M059J (cell line): ENCODE results near the gene RAE1. TPM values are rescaled to one million over a fixed set of nuclear protein-coding genes. Genes with fewer than 3 reads are reported as not detected.

Source experiments
- DNase-seq: peaks from one replicate; pipeline ENCODE4 v3.0.0-alpha.2; 2012; ENCODE audit warnings: low read depth
- total RNA-seq: library from RNA; depleted of rRNA; stranded (reverse); fragments of >200 nt; shearing (Covaris generic); gene quantifications from 2 replicates; pipeline ENCODE4 v1.2.3, GENCODE V29; 2014

RAE1 gene
- total RNA-seq, 1 experiment from 2014 or later: 94.2 TPM

DNA sequence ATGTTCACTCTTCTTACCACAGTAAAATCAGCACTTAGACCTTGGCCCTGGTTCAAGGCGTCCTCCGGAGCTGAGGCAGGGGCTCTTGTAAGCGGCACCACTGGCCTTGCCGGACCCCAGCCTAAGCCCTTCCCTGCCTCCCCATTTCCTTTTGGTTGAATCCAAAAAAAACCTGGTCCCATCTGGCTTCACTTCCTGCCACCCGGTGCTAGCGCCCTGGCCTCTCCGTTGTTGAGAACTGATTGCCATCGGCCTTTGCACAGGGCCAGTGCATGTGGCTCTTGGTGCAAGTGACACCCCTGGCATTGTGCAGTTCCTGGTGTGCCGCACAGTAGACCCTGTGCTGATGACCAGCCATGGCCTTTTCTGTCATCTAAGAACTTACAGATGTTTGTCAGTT, 21.1 kb downstream of the RAE1 start:
- DNase-seq: no peak

DNA sequence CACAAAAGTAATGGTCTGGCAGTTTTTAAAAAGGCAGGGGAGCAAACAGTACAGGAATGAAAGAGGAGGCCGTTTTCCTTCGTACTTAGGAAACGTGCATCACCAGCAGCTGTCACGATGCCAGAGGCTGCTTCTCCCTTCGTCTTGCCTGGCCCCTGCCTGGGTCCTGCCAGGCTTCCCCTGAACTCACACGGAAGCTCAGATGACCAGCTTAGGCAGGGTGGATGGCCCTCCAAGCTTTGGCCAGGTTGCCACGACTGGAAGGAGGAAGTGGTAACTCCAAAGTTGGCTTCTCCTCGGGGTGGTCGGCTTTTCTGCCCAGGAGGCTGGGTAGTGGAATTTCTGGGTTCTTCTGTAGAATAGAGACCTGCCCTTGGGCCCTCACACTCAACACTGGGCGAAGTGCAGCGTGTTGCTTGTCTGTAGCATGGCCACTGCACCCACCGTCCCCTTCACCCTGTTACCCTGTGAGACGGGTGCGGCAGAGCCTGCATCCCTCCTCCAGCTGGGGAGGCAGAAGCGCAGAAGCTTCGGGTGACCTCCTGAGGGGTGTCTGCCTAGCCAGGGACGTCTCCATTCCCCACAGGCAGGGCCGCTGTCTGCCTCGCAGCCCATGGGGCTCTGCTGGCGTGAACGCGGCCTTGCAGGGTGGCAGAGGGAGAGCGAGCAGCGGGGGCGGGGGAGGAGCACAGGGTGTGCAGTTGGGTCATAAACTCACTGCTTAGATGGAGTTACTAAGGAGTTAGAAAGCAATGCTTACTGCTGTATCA, 21.7 kb downstream of the RAE1 start:
- DNase-seq: no peak

DNA sequence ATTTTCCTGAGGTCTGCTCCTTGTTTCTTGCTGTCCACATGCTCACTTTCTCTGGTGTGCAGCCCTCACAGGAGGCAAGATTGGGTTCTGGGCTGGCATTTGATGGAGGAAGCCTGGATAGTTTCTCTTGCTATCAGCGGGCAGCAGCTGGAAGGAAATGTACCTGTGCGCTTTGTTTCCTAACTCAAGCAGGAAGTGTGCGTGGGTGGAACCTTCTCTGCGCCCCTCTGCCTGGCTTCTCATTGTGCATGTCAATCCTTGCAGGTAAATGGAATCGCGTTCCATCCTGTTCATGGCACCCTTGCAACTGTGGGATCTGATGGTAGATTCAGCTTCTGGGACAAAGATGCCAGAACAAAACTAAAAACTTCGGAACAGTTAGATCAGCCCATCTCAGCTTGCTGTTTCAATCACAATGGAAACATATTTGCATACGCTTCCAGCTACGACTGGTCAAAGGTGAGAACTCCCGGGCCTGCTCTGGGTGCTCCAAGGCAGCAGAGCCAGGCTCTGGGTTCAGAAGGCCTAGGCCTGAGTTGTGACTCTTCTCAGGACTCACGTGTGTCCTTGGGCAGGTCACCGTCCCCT, 23.4 kb downstream of the RAE1 start:
- DNase-seq: no peak

DNA sequence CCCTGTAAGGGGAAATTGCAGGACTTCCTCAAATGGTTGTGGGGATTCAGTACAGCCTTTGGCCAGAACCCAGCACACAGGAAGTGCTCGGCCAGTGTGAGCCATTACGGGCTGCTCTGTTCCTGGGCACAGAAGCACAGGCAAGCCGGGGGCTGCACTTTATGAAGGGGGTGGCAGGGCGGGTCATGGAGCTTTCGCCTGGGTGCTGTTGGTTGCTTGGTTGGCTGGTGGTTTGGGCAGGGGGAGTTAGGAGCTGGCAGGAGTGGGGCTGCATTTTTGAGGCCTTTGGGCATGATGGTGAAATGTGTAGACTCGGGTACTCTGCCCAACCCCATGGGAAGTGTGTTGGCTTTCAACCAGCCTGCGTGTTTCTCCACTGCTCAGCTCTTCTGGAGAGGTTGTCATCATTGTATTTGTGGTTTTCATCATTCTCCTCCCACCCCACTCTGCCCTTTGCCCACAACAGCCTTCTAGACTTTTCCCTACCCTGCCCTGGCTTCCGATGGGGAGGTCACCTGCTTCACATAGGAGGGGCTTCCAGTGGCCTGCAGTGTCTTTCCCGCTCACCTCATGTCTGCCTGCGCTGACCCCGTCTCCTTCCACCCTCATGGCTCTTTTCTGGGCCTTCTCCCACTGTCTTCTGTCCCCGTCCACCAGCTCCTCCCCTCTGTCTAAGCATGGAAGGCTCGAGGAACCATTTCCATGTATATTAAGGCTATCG, 24.0 kb downstream of the RAE1 start:
- no peak for DNase-seq

DNA sequence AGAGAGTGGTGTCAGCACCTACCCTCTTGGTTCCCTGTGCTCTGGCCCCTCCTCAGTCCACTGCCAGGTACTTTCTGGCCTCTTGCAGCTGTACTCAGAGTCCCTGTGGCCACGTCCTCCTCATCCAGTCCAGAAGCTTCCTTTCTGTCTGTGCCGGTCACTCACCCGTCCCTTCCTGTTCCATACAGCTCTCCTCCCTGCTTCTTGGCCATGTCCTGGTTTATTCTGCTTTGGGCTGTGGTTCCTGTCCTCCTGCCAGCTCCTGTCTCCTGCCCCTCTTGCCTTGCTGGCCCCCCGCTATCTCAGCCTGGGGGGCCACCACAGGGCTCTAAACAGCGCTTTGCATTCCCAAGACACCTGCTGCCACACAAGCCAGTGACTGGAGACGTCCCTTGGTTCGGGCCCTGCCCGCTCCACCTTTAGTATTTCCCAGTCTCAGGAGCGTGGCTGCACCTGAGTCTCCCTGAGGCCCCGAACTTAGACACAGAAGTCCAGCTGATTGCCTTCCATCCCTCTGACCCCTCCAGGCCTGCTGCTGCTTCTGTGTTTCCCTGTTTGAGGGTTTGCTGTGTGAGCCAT, 24.7 kb downstream of the RAE1 start:
- DNase-seq: no peak

DNA sequence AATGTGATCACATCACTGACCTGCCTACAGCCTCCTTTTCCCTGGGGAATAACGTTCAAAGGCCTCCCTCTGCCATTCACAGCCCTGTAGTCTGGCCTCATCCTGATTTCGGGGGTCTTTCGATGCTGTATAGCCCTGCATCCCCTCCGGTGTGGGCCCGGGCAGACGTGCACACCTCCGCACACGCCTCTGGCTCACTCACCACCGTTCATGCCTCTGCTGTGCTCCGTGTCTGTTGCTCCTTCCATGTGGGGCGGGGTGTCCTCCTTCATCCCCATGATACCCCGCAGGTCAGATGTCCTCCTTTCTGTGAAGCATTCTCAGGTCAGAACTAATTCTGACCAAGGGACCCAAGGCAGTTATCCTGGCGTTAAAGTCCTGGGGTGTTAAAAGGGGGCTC, 26.3 kb downstream of the RAE1 start:
- DNase-seq: no peak

DNA sequence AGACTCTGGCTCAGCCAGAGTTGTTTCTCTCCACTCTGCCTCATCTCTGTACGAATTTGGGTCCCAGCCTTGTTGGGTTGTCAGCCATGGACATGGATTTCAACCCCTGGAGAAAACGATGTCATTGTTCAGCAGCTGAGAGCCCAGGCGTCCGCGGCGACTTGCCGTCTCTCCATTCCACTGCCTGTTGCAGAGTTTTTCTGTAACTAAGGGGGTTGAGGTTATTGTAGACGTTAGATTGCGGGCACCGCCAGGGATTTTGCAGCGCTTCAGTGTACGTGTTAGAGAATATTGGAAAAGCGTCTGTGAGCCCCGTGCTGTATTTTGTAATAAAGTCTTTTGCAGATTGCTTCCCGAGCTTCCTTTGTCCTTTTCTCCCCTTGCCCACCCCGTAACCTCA, 27.1 kb downstream of the RAE1 start:
- no peak for DNase-seq

DNA sequence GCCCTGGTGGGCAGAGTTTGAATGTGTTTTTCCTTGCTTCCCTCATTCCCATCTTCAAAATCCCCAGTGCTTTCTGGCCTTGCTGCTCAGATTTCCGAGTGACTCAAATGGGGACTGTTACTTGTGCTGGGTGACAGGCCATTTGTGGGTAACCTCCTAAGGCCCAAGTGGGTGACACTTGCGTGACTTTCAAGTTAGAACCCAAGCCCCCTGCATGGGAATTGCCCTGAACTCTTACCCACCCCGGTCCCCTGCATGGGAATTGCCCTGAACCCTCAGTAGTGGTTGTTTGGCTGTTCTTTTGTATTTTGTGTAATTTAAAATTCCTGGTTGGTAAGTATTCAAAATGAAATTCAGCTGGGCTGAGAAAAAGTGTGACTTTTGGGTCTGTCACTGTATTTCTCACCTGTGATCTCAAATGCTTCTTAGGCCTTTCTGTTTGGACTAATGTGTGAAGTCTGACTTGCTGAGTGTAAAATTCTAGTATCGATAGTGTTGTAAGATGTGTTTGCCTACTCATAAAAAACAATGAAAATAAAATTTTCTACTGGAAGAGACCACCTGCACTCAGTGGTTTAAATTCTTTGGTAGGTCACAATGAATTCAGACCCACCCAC, 27.7 kb downstream of the RAE1 start:
- DNase-seq: no peak

DNA sequence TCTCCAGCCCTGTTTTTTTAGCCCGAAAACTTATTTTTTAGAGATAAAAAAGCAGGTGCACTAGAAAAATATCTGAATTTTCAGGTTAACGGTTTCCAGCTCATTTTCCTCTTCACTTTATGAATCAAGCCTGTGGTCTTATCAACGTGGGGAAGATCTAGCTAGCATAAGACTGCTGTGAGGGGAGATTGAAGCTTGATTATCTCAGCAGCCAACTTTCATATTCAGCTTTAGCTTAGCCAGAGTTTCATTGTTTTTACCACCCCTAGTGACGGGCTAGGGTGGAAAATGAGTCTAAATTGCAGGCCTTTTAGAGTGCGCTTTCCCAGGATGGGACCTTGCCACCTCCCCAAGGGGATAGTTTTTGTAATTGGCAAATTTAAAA, 28.2 kb downstream of the RAE1 start:
- DNase-seq: no peak

DNA sequence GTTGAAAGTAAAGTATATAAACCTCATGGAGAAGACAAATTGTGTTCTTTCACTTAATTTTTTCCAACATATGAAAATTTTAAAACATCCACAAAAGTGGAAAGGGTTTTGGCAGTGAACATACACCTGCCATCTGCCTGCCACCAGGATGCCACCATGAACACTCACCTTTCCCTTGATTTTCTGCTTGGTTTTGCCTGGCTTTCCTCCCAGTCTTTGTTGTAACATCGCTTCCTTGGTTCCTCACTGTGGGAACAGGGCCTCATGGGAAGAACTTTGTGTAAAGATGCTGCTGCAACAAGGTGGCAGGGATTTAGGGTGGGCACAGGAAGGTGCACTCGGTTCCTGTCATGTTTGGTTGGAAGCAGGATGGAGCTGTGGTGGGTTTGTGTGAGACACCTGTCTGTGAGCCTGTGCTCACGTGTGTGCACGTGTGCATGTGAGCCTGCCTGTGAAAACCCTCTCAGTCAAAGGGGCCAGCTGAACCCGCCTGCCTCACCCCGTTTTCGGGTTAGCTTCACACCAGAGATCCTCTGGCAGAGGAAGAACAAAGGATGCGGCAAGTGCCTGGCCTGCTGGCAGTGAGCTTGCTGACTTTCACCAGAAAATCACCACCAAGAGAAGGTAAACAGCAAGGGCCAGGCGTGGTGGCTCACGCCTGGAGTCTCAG, 29.2 kb downstream of the RAE1 start:
- no peak for DNase-seq

DNA sequence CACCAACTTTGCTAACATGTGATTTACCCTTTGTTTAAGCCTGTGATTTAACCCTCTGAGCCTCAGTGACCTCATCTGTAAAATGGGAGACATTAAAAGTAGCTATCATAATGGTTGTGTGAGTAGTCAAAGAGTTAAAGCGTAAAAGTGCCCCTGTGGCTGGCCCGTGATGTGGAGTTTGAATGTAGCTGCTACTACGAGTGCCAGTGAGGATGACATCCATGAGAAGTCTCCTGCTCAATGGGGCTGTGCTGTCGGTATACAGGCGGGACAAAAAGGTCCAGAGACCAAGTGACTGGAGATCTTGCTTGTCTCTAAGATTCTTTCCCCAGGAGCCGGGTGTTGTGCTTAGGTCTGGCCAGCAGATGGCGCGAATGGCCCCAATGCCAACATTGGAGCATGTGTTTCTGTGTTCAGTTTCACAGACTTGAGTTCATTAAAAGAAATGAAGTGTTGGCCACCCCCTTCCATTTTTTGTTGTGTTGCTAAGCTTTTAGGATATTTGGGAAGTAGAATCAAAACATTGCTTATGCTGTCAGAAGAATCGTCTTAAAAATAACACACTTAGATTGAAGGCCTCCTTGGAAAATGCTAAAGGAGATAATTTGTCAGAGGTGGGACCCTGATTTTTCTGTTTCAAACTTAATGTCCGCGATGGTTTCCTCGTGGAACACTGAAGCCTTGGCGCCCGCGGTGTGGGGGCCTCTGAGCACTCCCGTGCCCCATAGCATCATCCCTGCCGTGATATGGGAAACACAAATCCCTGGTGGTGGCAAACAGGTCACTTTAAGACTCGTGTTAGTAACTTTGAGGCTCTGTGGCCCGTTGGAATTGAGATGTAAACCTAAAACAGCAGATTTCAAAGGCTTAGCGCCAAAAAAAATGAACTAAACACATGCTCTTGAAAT, 30.8 kb downstream of the RAE1 start:
- peak; percentile 77 for DNase-seq

DNA sequence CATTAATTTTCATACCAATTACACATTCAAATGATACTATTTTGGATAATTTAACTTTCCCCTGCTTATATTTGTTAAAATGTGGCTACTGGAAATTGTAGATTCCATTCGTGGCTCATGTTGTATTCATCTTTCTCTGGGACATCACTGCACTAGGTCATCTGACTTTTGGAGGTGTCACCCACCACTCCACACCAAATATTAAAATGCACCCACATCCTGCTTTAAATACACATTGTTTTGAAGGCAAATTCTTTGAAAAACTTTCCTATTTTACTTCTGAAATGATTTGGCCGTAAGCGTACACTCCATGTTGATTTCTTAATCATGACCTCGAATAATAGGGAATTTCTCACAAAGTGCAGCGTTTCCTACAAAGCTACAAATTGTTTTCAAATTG, 31.5 kb downstream of the RAE1 start:
- DNase-seq: no peak

DNA sequence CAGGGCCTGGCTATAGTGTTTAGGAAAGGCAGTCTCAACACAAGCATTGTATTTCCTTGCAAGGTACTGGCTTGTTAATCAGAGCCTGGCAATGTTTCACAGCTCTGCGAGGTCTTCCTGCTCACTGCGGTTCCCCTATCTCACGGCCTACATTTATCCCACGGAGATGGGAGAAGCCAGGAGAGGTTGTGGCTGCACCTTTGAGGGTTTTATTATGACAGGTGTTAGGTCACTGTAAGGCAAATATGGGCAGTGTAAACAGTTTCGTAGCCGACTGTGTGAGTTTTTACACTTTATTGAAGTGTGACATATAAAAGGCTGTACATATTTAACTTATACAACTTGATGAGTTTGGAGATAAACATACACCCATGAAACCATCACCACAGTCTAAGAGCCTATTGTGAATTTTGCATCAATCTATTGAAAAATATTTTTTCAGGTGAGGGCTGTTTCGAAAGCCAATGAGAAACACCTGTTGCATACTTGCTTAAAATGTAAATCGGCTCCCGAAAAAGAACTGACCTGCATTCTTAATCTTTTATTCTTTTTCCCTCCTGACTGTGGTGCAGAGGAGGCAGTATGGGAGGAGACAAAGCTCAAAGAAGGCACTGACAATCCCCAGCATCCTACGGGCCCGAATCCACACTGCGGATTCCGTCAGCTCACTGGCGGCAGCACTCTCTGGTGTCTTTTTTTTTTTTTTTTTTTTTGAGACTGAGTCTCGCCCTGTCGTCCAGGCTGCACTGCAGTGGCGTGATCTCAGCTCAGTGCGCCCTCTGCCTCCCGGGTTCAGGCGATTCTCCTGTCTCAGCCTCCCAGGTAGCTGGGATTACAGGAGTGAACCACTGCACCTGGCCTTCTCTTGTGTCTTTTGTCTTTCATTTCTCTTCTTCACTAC, 32.6 kb downstream of the RAE1 start:
- no peak for DNase-seq

DNA sequence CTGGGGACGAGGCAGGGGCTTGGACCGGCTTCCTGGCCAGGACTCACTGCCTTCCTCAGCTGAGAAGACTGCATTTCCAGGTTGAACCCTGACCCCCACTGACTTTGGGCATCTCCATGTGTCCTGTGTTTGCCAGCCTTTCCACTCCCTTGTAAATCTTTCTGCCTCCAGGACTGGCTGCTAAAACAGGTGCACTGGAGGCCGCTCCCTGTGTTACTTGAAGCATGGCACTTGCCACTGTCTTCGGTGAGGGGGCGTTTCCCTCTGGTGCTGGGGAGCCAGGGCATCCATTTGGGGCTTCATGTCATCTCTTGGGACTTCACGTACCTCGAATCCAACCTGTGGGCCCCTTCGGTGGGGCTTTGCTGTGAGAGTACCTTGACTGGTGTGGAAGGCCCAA, 33.4 kb downstream of the RAE1 start:
- DNase-seq: no peak

DNA sequence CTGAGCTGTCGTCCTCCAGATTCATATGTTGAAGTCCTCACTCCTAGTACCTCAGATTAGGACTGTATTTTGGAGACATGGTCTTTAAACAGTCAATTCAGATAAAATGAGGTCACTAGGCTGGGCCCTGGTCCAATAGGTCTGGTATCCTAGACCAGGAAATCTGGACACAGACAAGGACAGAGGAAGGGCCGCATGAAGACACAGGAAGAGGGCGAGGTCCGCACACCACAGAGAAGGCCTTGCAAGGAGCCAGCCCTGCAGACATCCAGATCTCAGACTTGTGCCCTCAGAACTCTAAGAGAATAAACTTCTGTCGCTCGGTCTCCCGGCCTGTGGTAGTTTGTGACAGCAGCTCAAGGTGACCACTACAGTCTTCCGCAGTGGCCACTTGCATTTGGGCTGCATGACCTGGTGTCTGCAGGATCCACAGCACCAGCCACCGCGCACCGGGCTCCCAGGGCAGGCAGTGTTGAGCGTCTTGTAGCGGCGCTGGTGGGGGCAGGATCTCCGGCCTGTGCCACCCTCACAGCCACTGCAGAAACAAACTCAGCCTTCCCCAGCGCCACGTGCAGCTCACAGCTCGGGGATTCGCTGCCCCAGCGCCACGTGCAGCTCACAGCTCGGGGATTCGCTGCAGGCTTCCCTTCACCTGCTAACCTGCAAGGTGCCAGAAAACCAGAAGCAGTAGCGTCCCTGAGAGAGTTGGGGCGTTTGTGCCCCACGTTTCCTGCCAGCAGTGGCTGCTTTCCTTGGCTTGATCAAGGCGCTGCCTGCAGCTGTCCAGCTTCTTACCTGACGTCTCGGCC, 34.1 kb downstream of the RAE1 start:
- DNase-seq: no peak

DNA sequence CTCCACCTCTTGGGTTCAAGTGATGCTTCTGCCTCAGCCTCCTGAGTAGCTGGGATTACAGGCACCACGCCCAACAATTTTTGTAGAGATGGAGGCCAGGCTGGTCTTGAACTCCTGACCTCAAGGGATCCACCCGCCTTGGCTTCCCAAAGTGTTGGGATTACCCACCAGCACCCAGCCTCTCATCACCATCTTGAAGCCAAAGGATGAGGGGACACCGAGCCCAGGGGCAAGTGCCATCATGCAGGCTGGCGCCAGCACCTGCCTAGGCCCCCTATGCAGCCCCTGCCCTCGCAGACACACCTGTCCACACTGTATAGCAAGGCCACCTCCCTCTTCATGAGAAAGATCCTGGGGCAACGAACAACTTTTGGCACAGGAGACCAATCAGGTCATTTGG, 34.9 kb downstream of the RAE1 start:
- DNase-seq: no peak

DNA sequence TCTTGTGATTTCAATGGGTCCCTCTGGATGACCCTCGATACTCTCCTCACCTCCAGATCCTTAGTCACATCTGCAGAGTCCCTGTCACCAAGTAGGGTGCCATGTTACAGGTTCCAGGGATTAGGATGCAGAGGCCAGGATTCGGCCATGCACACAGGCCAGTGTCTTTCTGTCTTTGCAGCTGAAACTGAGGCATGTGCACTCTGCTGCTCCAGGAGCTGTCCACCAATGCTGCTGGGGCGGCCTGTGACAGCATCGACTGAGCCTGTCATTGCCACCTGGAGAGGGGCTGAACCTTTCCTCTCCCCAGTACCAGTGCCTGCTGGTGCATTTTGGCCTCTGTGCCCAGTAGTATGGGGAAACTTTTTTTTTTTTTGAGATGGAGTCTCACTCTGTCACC, 35.7 kb downstream of the RAE1 start:
- DNase-seq: no peak

DNA sequence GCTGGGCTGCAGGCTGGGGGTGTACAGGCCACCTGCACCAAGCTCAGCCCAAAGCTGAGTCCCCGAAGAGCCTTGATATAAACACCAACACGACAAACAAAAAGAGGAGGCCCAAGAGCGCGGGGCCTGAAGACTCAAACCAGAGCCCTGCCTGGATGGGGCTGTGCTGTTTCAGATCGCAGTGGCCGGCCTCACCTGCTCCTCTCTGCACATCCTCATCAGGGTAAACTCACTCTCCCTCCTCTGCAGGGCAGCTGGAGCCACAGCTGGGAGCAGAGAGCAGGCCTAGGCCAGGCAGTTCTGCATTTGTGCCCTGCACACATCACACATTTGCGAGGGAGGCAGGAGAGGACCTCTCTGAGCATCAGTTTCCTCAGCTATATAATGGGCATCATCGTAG, 36.4 kb downstream of the RAE1 start:
- no peak for DNase-seq

DNA sequence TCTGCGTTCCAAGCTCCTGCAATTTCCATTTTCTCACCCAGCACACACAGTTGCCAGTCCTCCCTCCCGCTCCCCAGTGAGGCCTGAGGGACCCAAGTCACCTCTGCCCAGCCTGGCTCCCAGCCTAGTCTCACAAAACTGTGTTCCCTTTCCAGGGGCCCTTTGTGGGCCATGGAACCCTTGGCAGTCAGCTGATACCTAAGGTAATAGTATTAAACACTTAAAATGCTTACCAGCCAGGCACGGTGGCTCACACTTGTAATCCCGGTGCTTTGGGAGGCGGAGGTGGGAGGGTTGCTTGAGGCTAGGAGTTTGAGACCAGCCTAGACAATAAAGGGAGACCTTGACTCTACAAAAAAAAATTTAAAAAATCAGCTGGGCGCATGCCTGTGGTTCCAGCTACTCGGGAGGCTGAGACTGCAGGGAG, 36.9 kb downstream of the RAE1 start:
- no peak for DNase-seq
